22Rv1 (cell line): ENCODE measurements around the gene SH2D4B.

Experiments
- H3K27ac ChIP-seq: fragments of 450-650 bp; 2 replicates; pipeline ENCODE4 v1.5.1; 2017
- CTCF ChIP-seq: fragments of 450-650 bp; IDR thresholded peaks from 2 replicates; pipeline ENCODE4 v1.5.1; 2017; ENCODE audit warnings: mild to moderate bottlenecking
- ZFX ChIP-seq: fragments of 450-650 bp; IDR thresholded peaks from 2 replicates; pipeline ENCODE4 v1.6.1; 2017; ENCODE audit warnings: antibody characterized with exemption, borderline replicate concordance

SH2D4B gene

GRCh38 chr10:80555415-80555814, 17.7 kb downstream of the SH2D4B start:
- H3K27ac ChIP-seq = no peak overlapping the region
- no peak for TF ChIP-seq CTCF
- TF ChIP-seq ZFX = no peak

GRCh38 chr10:80561950-80562349, 24.2 kb downstream of the SH2D4B start:
- H3K27ac ChIP-seq = no peak overlapping the region
- TF ChIP-seq CTCF = no peak
- TF ChIP-seq ZFX = no peak

- H3K27ac ChIP-seq = no peak overlapping the region
- no peak for TF ChIP-seq ZFX
- TF ChIP-seq CTCF = no peak
Measured at GRCh38 chr10:80567292-80567691, 29.6 kb downstream of the SH2D4B start.

- no peak for TF ChIP-seq CTCF
- H3K27ac ChIP-seq = no peak overlapping the region
Measured at GRCh38 chr10:80569131-80569895, 31.6 kb downstream of the SH2D4B start.

GRCh38 chr10:80571352-80571751, 33.6 kb downstream of the SH2D4B start:
- TF ChIP-seq ZFX = no peak
- TF ChIP-seq CTCF = no peak
- H3K27ac ChIP-seq = no peak overlapping the region

- no peak for TF ChIP-seq CTCF
- TF ChIP-seq ZFX = no peak
- H3K27ac ChIP-seq = no peak overlapping the region
Measured at GRCh38 chr10:80579181-80579763, 41.6 kb downstream of the SH2D4B start.

- no peak overlapping the region for H3K27ac ChIP-seq
- TF ChIP-seq CTCF (no peak), ZFX (no peak)
Measured at GRCh38 chr10:80579849-80580637, 42.3 kb downstream of the SH2D4B start.
